WTC11 (cell line): ENCODE results near the gene SLC9A7. TPM values are rescaled to one million over a fixed set of nuclear protein-coding genes. Genes with fewer than 3 reads are reported as not detected.

Experiments
- ATAC-seq: fragments of 200-7000 bp; cut with Tn5 transposase; 2 replicates; pipeline ENCODE4 v1.10.0; 2021; ENCODE audit warnings: mild to moderate bottlenecking, moderate library complexity
- CTCF ChIA-PET: fragments of 300-600 bp; sonication (Branson Sonifier 250); formaldehyde crosslinking; loops from one replicate; lab custom pipeline; 2021; ENCODE audit warnings: antibody characterized with exemption; lab: Charles Lee
- POLR2A ChIA-PET: fragments of 350-600 bp; sonication (Branson Sonifier 250); formaldehyde crosslinking; loops from one replicate; lab custom pipeline; 2021; ENCODE audit warnings: antibody characterized with exemption; lab: Charles Lee
- DNase-seq: peaks from one replicate; pipeline ENCODE4 v3.0.0; 2021; ENCODE audit warnings: low spot score
- H3K27ac Mint-ChIP-seq: 2 replicates; pipeline ENCODE4 v1.8.0; 2021; ENCODE audit warnings: mixed read lengths
- H3K27me3 Mint-ChIP-seq: 2 replicates; pipeline ENCODE4 v1.8.0; 2021; ENCODE audit warnings: low read depth, mild to moderate bottlenecking, moderate library complexity, mixed read lengths
- H3K36me3 Mint-ChIP-seq: 2 replicates; pipeline ENCODE4 v1.8.0; 2021; ENCODE audit warnings: mixed read lengths
- H3K4me1 Mint-ChIP-seq: 2 replicates; pipeline ENCODE4 v1.8.0; 2022; ENCODE audit warnings: mixed read lengths
- H3K4me3 Mint-ChIP-seq: 2 replicates; pipeline ENCODE4 v1.8.0; 2021; ENCODE audit warnings: mild to moderate bottlenecking, moderate library complexity, mixed read lengths
- H3K9me3 Mint-ChIP-seq: 2 replicates; pipeline ENCODE4 v1.8.0; 2021; ENCODE audit warnings: mixed read lengths
- CBFB ChIP-seq: sonication (generic); formaldehyde crosslinking; IDR thresholded peaks from 2 replicates; pipeline ENCODE4 v1.8.1; 2022; ENCODE audit warnings: mild to moderate bottlenecking, low read depth, missing genetic modification reagents
- CREB1 ChIP-seq: sonication (generic); formaldehyde crosslinking; IDR thresholded peaks from 2 replicates; pipeline ENCODE4 v1.8.0; 2023; ENCODE audit warnings: mild to moderate bottlenecking, missing genetic modification reagents
- CREM ChIP-seq: sonication (generic); formaldehyde crosslinking; IDR thresholded peaks from 2 replicates; pipeline ENCODE4 v1.8.1; 2022; ENCODE audit warnings: mild to moderate bottlenecking, missing genetic modification reagents, moderate library complexity
- ELF4 ChIP-seq: sonication (generic); formaldehyde crosslinking; IDR thresholded peaks from 2 replicates; pipeline ENCODE4 v1.8.1; 2022; ENCODE audit warnings: low read depth, mild to moderate bottlenecking, moderate library complexity, missing genetic modification reagents
- ETV6 ChIP-seq: sonication (generic); formaldehyde crosslinking; IDR thresholded peaks from 2 replicates; pipeline ENCODE4 v1.8.1; 2022; ENCODE audit warnings: mild to moderate bottlenecking, missing genetic modification reagents
- GABPB1 ChIP-seq: sonication (generic); formaldehyde crosslinking; IDR thresholded peaks from 2 replicates; pipeline ENCODE4 v1.8.1; 2023; ENCODE audit warnings: mild to moderate bottlenecking, missing genetic modification reagents
- MXD4 ChIP-seq: fragments of 250-450 bp; sonication (Bioruptor Pico); IDR thresholded peaks from 2 replicates; pipeline ENCODE4 v1.8.0; 2021; ENCODE audit warnings: mild to moderate bottlenecking, moderate library complexity, borderline replicate concordance
- NFE2L1 ChIP-seq: sonication (generic); formaldehyde crosslinking; IDR thresholded peaks from 2 replicates; pipeline ENCODE4 v1.8.1; 2023; ENCODE audit warnings: missing genetic modification reagents
- NFYB ChIP-seq: sonication (generic); formaldehyde crosslinking; conservative IDR thresholded peaks from 2 replicates; pipeline ENCODE4 v1.8.0; 2022; ENCODE audit warnings: low read depth, missing genetic modification reagents
- NR1H2 ChIP-seq: sonication (generic); formaldehyde crosslinking; IDR thresholded peaks from 2 replicates; pipeline ENCODE4 v1.9.0; 2021; ENCODE audit warnings: mild to moderate bottlenecking, moderate library complexity, missing genetic modification reagents
- TEAD1 ChIP-seq: sonication (generic); formaldehyde crosslinking; IDR thresholded peaks from 2 replicates; pipeline ENCODE4 v1.8.0; 2022; ENCODE audit warnings: mild to moderate bottlenecking, missing genetic modification reagents
- TEAD4 ChIP-seq: sonication (generic); formaldehyde crosslinking; IDR thresholded peaks from 2 replicates; pipeline ENCODE4 v1.8.0; 2022; ENCODE audit warnings: mild to moderate bottlenecking, missing genetic modification reagents
- TP53 ChIP-seq: sonication (generic); formaldehyde crosslinking; IDR thresholded peaks from 2 replicates; pipeline ENCODE4 v1.8.1; 2023; ENCODE audit warnings: mild to moderate bottlenecking, missing genetic modification reagents
- ZNF232 ChIP-seq: sonication (generic); formaldehyde crosslinking; IDR thresholded peaks from 2 replicates; pipeline ENCODE4 v1.8.0; 2022; ENCODE audit warnings: mild to moderate bottlenecking, missing genetic modification reagents
- ZNF416 ChIP-seq: fragments of 250-450 bp; sonication (Bioruptor Pico); IDR thresholded peaks from 2 replicates; pipeline ENCODE4 v1.9.0; 2021; ENCODE audit warnings: mild to moderate bottlenecking, inconsistent platforms
- ZNF423 ChIP-seq: fragments of 250-450 bp; sonication (Bioruptor Pico); IDR thresholded peaks from 2 replicates; pipeline ENCODE4 v2.1.2; 2022; ENCODE audit warnings: mild to moderate bottlenecking, moderate library complexity
- ZNF671 ChIP-seq: fragments of 250-450 bp; sonication (Bioruptor Pico); IDR thresholded peaks from 2 replicates; pipeline ENCODE4 v1.8.0; 2021; ENCODE audit warnings: mild to moderate bottlenecking
- total RNA-seq: library from RNA; stranded (reverse); gene quantifications from 3 replicates; pipeline ENCODE4 v1.2.3, GENCODE V29; 2021
- TF ChIP-seq, protein P1 (sequence below): sonication (generic); formaldehyde crosslinking; IDR thresholded peaks from 2 replicates; pipeline ENCODE4 v1.8.0; 2022; ENCODE audit warnings: mild to moderate bottlenecking, missing genetic modification reagents
- TF ChIP-seq, protein P2 (sequence below): sonication (generic); formaldehyde crosslinking; IDR thresholded peaks from 2 replicates; pipeline ENCODE4 v1.8.1; 2023; ENCODE audit warnings: mild to moderate bottlenecking, missing genetic modification reagents, moderate library complexity
- TF ChIP-seq, protein P3 (sequence below): sonication (generic); formaldehyde crosslinking; conservative IDR thresholded peaks from 2 replicates; pipeline ENCODE4 v1.8.1; 2022; ENCODE audit warnings: mild to moderate bottlenecking, missing genetic modification reagents
- TF ChIP-seq, protein P4 (sequence below): sonication (generic); formaldehyde crosslinking; IDR thresholded peaks from 2 replicates; pipeline ENCODE4 v1.8.1; 2023; ENCODE audit warnings: mild to moderate bottlenecking, missing genetic modification reagents, moderate library complexity
- TF ChIP-seq, protein P5 (sequence below): sonication (generic); formaldehyde crosslinking; IDR thresholded peaks from 2 replicates; pipeline ENCODE4 v1.8.0; 2022; ENCODE audit warnings: mild to moderate bottlenecking, missing genetic modification reagents
- TF ChIP-seq, protein P6 (sequence below): sonication (generic); formaldehyde crosslinking; IDR thresholded peaks from 2 replicates; pipeline ENCODE4 v1.8.0; 2022; ENCODE audit warnings: mild to moderate bottlenecking, missing genetic modification reagents

The SLC9A7 gene
- total RNA-seq, 1 experiment from 2014 or later = 18.0 TPM

DNA sequence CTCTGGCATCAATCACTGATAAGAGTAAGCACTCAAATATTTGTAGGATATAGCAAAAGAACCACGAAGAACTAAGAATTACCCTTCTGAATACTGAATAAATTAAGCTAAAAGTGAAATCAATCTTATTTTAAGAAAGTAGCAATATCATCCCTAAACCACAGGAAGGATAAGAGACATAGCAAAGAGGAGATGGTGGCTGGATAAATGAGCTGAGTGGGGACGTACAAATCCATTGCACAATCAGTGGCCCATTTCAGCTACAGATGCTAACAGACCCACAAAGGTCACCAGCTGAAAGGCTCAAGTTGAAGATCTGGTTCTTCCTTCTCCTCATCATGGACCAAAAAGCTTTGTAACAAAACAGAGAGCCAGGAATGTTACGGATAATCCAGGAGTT lies 77.1 kb downstream of the SLC9A7 start:
- ATAC-seq (no peak), DNase-seq (no peak)
- H3K4me3 Mint-ChIP-seq = no peak overlapping the region
- no peak overlapping the region for H3K27ac Mint-ChIP-seq
- TF ChIP-seq, protein P1, sequence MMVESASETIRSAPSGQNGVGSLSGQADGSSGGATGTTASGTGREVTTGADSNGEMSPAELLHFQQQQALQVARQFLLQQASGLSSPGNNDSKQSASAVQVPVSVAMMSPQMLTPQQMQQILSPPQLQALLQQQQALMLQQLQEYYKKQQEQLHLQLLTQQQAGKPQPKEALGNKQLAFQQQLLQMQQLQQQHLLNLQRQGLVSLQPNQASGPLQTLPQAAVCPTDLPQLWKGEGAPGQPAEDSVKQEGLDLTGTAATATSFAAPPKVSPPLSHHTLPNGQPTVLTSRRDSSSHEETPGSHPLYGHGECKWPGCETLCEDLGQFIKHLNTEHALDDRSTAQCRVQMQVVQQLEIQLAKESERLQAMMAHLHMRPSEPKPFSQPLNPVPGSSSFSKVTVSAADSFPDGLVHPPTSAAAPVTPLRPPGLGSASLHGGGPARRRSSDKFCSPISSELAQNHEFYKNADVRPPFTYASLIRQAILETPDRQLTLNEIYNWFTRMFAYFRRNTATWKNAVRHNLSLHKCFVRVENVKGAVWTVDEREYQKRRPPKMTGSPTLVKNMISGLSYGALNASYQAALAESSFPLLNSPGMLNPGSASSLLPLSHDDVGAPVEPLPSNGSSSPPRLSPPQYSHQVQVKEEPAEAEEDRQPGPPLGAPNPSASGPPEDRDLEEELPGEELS = no peak
- peaks cover 13% of the 10 kb centered on the region for H3K36me3 Mint-ChIP-seq
- ChIA-PET CTCF (no interaction called here), POLR2A (no interaction called here)
- no peaks in the 10 kb centered on the region for H3K9me3 Mint-ChIP-seq
- peaks cover 20% of the 10 kb centered on the region for H3K4me1 Mint-ChIP-seq
- no peaks in the 10 kb centered on the region; the same call in 1 of the 2 replicates for H3K27me3 Mint-ChIP-seq

DNA sequence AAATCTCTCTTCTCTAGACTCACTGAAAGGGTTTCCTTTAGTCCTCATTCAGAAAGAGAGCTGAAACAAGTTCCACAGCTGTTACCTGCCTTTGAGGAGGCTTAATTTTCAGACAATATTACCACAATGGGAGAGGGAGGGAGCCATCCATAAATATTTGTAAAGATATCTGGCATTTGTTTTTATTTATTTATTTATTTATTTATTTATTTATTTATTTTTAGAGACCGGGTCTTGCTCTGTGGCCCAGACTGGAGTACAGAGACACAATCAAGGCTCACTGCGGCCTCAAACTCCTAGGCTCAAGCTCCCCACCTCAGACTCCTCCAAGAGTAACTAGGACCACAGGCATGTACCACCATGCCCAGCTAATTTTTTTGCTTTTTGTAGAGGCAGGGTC lies 80.7 kb downstream of the SLC9A7 start:
- no peaks in the 10 kb centered on the region; the same call in 1 of the 2 replicates for H3K27me3 Mint-ChIP-seq
- no peak for DNase-seq
- no peak overlapping the region for H3K4me3 Mint-ChIP-seq
- no peak for TF ChIP-seq ZNF423 (CRISPR knock-in tag)
- TF ChIP-seq CREM (CRISPR knock-in tag) = no peak
- TF ChIP-seq ETV6 = no peak
- TF ChIP-seq TEAD4 (CRISPR knock-in tag) = no peak
- TF ChIP-seq, protein P2, sequence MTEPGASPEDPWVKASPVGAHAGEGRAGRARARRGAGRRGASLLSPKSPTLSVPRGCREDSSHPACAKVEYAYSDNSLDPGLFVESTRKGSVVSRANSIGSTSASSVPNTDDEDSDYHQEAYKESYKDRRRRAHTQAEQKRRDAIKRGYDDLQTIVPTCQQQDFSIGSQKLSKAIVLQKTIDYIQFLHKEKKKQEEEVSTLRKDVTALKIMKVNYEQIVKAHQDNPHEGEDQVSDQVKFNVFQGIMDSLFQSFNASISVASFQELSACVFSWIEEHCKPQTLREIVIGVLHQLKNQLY (CRISPR knock-in tag) = no peak
- no peak for TF ChIP-seq MXD4
- TF ChIP-seq ZNF232 (CRISPR knock-in tag) = no peak
- TF ChIP-seq TP53 (CRISPR knock-in tag) = no peak
- TF ChIP-seq, protein P3, sequence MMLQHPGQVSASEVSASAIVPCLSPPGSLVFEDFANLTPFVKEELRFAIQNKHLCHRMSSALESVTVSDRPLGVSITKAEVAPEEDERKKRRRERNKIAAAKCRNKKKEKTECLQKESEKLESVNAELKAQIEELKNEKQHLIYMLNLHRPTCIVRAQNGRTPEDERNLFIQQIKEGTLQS (CRISPR knock-in tag) = no peak
- TF ChIP-seq ZNF416 (CRISPR knock-in tag) = no peak
- TF ChIP-seq, all 79 proteins: peak for 0
- Mint-ChIP-seq H3K36me3 (peaks cover 13% of the 10 kb centered on the region), H3K27ac (no peak overlapping the region; the same call in 1 of the 2 replicates), H3K9me3 (no peaks in the 10 kb centered on the region), H3K4me1 (peaks cover 5% of the 10 kb centered on the region)
- ChIA-PET POLR2A (no interaction called here), CTCF (interaction anchor here (0.9 kb wide), 1 partner anchor 297 kb away, joined by 4 read pairs; no protein-coding TSS in a partner anchor)
- ATAC-seq = no peak

DNA sequence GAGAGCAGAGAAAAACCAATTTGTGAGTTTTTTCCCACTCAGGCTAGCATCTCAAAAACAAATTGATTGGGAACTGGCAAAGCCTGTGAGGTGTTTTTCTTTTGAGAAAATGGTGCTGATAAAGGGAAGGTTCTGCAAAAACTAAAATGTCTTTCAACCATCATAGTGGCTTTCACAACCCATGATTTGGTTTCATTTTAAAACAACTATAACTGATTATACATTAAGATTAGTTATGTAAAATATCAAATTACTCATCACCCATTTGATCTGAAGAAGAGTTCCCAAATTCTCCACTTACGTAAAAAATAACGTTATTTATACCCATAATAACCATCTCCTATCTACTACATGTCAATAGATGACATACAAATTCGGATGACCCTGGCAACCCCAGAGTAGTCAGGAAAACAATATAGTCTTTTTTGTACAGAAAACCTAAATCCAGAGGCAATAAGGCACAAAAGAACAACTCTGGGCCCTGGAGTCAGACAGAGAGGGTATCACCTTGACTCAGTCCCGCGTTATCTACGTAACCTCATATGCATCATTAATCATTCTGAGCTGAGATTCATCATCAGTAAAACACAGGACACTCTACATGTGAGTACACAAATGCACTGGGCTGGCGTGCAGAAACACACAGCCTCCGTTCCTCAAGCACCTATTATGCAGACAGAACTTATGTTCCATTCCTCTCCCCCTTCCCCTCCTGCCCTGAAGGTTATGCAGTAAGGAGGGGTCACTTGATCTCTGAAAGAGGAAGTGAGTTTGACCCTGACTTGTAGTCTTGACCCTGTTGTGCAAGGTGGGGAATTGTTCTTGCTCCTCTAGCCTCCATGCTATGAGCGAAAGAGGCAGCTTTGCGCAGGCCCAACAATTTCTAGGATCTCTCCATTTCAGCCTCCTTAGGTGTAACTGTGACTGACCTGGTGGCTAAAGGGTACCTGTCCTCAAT lies 82.2 kb downstream of the SLC9A7 start:
- H3K4me3 Mint-ChIP-seq = no peak overlapping the region
- ChIA-PET POLR2A (no interaction called here), CTCF (no interaction called here)
- no peak for DNase-seq
- H3K27ac Mint-ChIP-seq = no peak overlapping the region
- ATAC-seq = no peak
- no peaks in the 10 kb centered on the region for H3K9me3 Mint-ChIP-seq
- H3K36me3 Mint-ChIP-seq = peaks cover 21% of the 10 kb centered on the region
- H3K4me1 Mint-ChIP-seq = peaks cover 5% of the 10 kb centered on the region
- H3K27me3 Mint-ChIP-seq = no peaks in the 10 kb centered on the region
- no peak for TF ChIP-seq CREB1
- TF ChIP-seq ELF4 (CRISPR knock-in tag) = no peak
- no peak for TF ChIP-seq NR1H2 (CRISPR knock-in tag)
- TF ChIP-seq GABPB1 (CRISPR knock-in tag) = no peak
- TF ChIP-seq, protein P4, sequence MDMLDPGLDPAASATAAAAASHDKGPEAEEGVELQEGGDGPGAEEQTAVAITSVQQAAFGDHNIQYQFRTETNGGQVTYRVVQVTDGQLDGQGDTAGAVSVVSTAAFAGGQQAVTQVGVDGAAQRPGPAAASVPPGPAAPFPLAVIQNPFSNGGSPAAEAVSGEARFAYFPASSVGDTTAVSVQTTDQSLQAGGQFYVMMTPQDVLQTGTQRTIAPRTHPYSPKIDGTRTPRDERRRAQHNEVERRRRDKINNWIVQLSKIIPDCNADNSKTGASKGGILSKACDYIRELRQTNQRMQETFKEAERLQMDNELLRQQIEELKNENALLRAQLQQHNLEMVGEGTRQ (CRISPR knock-in tag) = no peak
- no peak for TF ChIP-seq ZNF671 (CRISPR knock-in tag)
- TF ChIP-seq, protein P5, sequence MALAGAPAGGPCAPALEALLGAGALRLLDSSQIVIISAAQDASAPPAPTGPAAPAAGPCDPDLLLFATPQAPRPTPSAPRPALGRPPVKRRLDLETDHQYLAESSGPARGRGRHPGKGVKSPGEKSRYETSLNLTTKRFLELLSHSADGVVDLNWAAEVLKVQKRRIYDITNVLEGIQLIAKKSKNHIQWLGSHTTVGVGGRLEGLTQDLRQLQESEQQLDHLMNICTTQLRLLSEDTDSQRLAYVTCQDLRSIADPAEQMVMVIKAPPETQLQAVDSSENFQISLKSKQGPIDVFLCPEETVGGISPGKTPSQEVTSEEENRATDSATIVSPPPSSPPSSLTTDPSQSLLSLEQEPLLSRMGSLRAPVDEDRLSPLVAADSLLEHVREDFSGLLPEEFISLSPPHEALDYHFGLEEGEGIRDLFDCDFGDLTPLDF (CRISPR knock-in tag) = no peak
- TF ChIP-seq, protein P3 (CRISPR knock-in tag) = no peak
- TF ChIP-seq, protein P6, sequence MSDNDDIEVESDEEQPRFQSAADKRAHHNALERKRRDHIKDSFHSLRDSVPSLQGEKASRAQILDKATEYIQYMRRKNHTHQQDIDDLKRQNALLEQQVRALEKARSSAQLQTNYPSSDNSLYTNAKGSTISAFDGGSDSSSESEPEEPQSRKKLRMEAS (CRISPR knock-in tag) = no peak
- no peak for TF ChIP-seq NFE2L1
- TF ChIP-seq NFYB (CRISPR knock-in tag) = no peak
- TF ChIP-seq TEAD1 (CRISPR knock-in tag) = no peak
- no peak for TF ChIP-seq CBFB (CRISPR knock-in tag)
